MM.1S (cell line): Measurements from ENCODE around the gene TUNAR.
"Not testable (repeated sequence)": the region's sequence is repeated elsewhere in the genome, so short reads cannot be mapped to it uniquely, and the experiment has no call there.

Experiments used
- DNase-seq: peaks from one replicate; pipeline ENCODE4 v3.0.0-alpha.2; 2015
- H2AFZ ChIP-seq: fragments of 300-600 bp; sonication (generic); 2 replicates; pipeline ENCODE4 v1.6.0; 2016; ENCODE audit warnings: antibody characterized with exemption, low read length
- H3F3A ChIP-seq: fragments of 300-600 bp; sonication (generic); 2 replicates; pipeline ENCODE4 v1.6.1; 2016; ENCODE audit warnings: mild to moderate bottlenecking, antibody characterized with exemption, low read length, moderate library complexity, mixed read lengths; ENCODE audit not compliant: insufficient read depth
- H3K27ac ChIP-seq: fragments of 300-600 bp; sonication (generic); 2 replicates; pipeline ENCODE4 v1.5.1; 2016; ENCODE audit warnings: mild to moderate bottlenecking, low read length
- H3K27me3 ChIP-seq: fragments of 300-600 bp; sonication (generic); replicated peaks from 2 replicates; pipeline ENCODE4 v1.6.0; 2016; ENCODE audit warnings: low read length; ENCODE audit not compliant: insufficient read depth
- H3K36me3 ChIP-seq: fragments of 300-600 bp; sonication (generic); replicated peaks from 2 replicates; pipeline ENCODE4 v1.6.1; 2016; ENCODE audit warnings: mild to moderate bottlenecking, low read length, mixed read lengths; ENCODE audit not compliant: insufficient read depth
- H3K4me1 ChIP-seq: fragments of 300-600 bp; sonication (generic); 2 replicates; pipeline ENCODE4 v1.6.1; 2016; ENCODE audit warnings: low read length, mixed read lengths
- H3K4me2 ChIP-seq: fragments of 300-600 bp; sonication (generic); 2 replicates; pipeline ENCODE4 v1.6.0; 2016; ENCODE audit warnings: low read depth, low read length
- H3K4me3 ChIP-seq: fragments of 300-600 bp; sonication (generic); 2 replicates; pipeline ENCODE4 v1.5.1; 2016; ENCODE audit warnings: low read length, mixed read lengths
- H3K79me2 ChIP-seq: fragments of 300-600 bp; sonication (generic); 2 replicates; pipeline ENCODE4 v1.6.1; 2016; ENCODE audit warnings: mixed run types, low read length, mixed read lengths
- H3K9ac ChIP-seq: fragments of 300-600 bp; sonication (generic); 2 replicates; pipeline ENCODE4 v1.6.1; 2016; ENCODE audit warnings: low read length, mixed read lengths
- H3K9me2 ChIP-seq: fragments of 300-600 bp; sonication (generic); replicated peaks from 2 replicates; pipeline ENCODE4 v1.6.1; 2016; ENCODE audit warnings: mild to moderate bottlenecking, low read length, mixed read lengths; ENCODE audit not compliant: insufficient read depth
- H3K9me3 ChIP-seq: fragments of 300-600 bp; sonication (generic); replicated peaks from 2 replicates; pipeline ENCODE4 v1.6.1; 2016; ENCODE audit warnings: mild to moderate bottlenecking, low read length, mixed read lengths; ENCODE audit not compliant: insufficient read depth
- H4K20me1 ChIP-seq: fragments of 300-600 bp; sonication (generic); 2 replicates; pipeline ENCODE4 v1.6.1; 2016; ENCODE audit warnings: mild to moderate bottlenecking, low read length, moderate library complexity, mixed read lengths; ENCODE audit not compliant: insufficient read depth
- CTCF ChIP-seq: fragments of 300-600 bp; sonication (generic); IDR thresholded peaks from 2 replicates; pipeline ENCODE4 v1.5.1; 2016; ENCODE audit warnings: antibody characterized with exemption, low read length, mixed read lengths
- EZH2 ChIP-seq: fragments of 300-600 bp; sonication (generic); optimal IDR thresholded peaks from 2 replicates; pipeline ENCODE3; 2017; ENCODE audit warnings: low read depth, mild to moderate bottlenecking, antibody characterized with exemption, low read length, mixed read lengths
- EZH2phosphoT487 ChIP-seq: fragments of 300-600 bp; sonication (generic); IDR thresholded peaks from 2 replicates; pipeline ENCODE4 v1.6.1; 2018; ENCODE audit warnings: antibody characterized with exemption, low read length

Gene TUNAR

GRCh38 chr14:95964901-95965300, 88.3 kb downstream of the TUNAR start:
- Histone ChIP-seq H3K27me3 (no peaks in the 10 kb centered on the region), H3K9ac (no peak overlapping the region), H3K4me2 (no peak overlapping the region), H4K20me1 (no peaks in the 10 kb centered on the region), H3K79me2 (no peaks in the 10 kb centered on the region), H3K4me3 (no peak overlapping the region), H2AFZ (no peak overlapping the region), H3K9me2 (no peaks in the 10 kb centered on the region), H3F3A (no peaks in the 10 kb centered on the region), H3K27ac (no peak overlapping the region), H3K9me3 (no peaks in the 10 kb centered on the region), H3K4me1 (no peaks in the 10 kb centered on the region), H3K36me3 (no peaks in the 10 kb centered on the region)
- DNase-seq: no peak
- TF ChIP-seq EZH2phosphoT487: no peak
- no peak for TF ChIP-seq EZH2
- TF ChIP-seq CTCF: no peak

DNA sequence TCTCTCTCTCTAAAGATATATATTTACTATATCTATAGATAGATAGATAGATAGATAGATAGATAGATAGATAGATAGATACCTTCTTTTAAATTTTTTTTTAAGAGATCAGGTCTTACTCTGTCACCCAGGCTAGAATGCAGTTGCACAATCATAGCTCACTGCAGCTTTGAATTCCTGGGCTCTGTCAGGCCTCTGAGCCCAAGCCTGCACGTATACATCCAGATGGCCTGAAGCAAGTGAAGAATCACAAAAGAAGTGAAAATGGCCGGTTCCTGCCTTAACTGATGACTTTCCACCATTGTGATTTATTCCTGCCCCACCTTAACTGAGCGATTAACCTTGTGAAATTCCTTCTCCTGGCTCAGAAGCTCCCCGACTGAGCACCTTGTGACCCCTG, 91.4 kb downstream of the TUNAR start:
- not testable (repeated sequence) for H3K79me2 ChIP-seq, H3K9me3 ChIP-seq, DNase-seq

More for the DNA sequence above, 91.4 kb downstream of the TUNAR start:
- not testable (repeated sequence) for H3K9ac ChIP-seq, H3K9me2 ChIP-seq, H3K4me3 ChIP-seq, H3K4me2 ChIP-seq, H3K4me1 ChIP-seq, H4K20me1 ChIP-seq, H3F3A ChIP-seq, H2AFZ ChIP-seq, H3K36me3 ChIP-seq, H3K27me3 ChIP-seq, H3K27ac ChIP-seq
